Ectodermal cell (in vitro differentiated cells): ENCODE data around the gene LRBA.
"Not testable (repeated sequence)": the region's sequence is repeated elsewhere in the genome, so short reads cannot be mapped to it uniquely, and the experiment has no call there.

ENCODE experiments used
- H3K27ac ChIP-seq: 2 replicates; pipeline ENCODE4 v1.7.0; 2013; ENCODE audit warnings: mild to moderate bottlenecking, low read depth, low read length; ENCODE audit not compliant: insufficient read depth, poor library complexity, severe bottlenecking
- H3K27me3 ChIP-seq: 2 replicates; pipeline ENCODE4 v1.7.0; 2013; ENCODE audit warnings: mild to moderate bottlenecking, low read length; ENCODE audit not compliant: insufficient read depth, control insufficient read depth, poor library complexity, severe bottlenecking
- H3K36me3 ChIP-seq: one replicate; pipeline ENCODE4 v1.7.0; 2013; ENCODE audit warnings: low read length; ENCODE audit not compliant: control insufficient read depth, insufficient read depth
- H3K4me1 ChIP-seq: one replicate; pipeline ENCODE4 v1.7.0; 2013; ENCODE audit warnings: low read length; ENCODE audit not compliant: control insufficient read depth, insufficient read depth
- H3K4me3 ChIP-seq: 2 replicates; pipeline ENCODE4 v1.7.0; 2013; ENCODE audit warnings: low read depth, low read length, control low read depth; ENCODE audit not compliant: insufficient read depth
- H3K9me3 ChIP-seq: 2 replicates; pipeline ENCODE4 v1.7.0; 2013; ENCODE audit warnings: mild to moderate bottlenecking, low read length, moderate library complexity; ENCODE audit not compliant: control insufficient read depth
- WGBS, 2 experiments: methylation state at CpG; one replicate each; pipeline ENCODE4 v1.1.7; 2013; ENCODE audit warnings: missing lambda C conversion rate in 2 of 2; 5-methylcytosine and 5-hydroxymethylcytosine counted together

Gene LRBA

GRCh38 chr4:150993577-150993976 is 21.5 kb downstream of the LRBA start:
- not testable (repeated sequence) for H3K27me3 ChIP-seq, H3K4me1 ChIP-seq, H3K9me3 ChIP-seq, H3K36me3 ChIP-seq, H3K4me3 ChIP-seq, H3K27ac ChIP-seq
- WGBS, 2 experiments, result 95 to 100% methylated on average over 3 of the region's 3 CpGs

GRCh38 chr4:150990993-150991392 is 24.1 kb downstream of the LRBA start:
- Histone ChIP-seq H3K27ac (no peak overlapping the region), H3K9me3 (no peaks in the 10 kb centered on the region), H3K4me1 (no peaks in the 10 kb centered on the region), H3K27me3 (no peaks in the 10 kb centered on the region), H3K4me3 (no peak overlapping the region), H3K36me3 (no peaks in the 10 kb centered on the region)
- WGBS, 2 experiments, result no CpG with 5 or more reads among the region's 2 CpGs

- Histone ChIP-seq H3K4me3 (no peak overlapping the region), H3K27me3 (no peaks in the 10 kb centered on the region), H3K36me3 (no peaks in the 10 kb centered on the region), H3K4me1 (no peaks in the 10 kb centered on the region), H3K9me3 (no peaks in the 10 kb centered on the region), H3K27ac (no peak overlapping the region)
- 88 to 98% methylated on average over 2 to 3 of the region's 3 CpGs for WGBS, 2 experiments
Observed at GRCh38 chr4:150990250-150990649, 24.8 kb downstream of the LRBA start.

- no peak overlapping the region for H3K27ac ChIP-seq
- no peaks in the 10 kb centered on the region for H3K9me3 ChIP-seq
- no peaks in the 10 kb centered on the region for H3K4me1 ChIP-seq
- no peaks in the 10 kb centered on the region for H3K27me3 ChIP-seq
- H3K36me3 ChIP-seq, result no peaks in the 10 kb centered on the region
- WGBS, 2 experiments, result 95 to 98% methylated on average over 2 of the region's 2 CpGs
- no peak overlapping the region for H3K4me3 ChIP-seq
Observed at GRCh38 chr4:150988238-150988637, 26.8 kb downstream of the LRBA start.

GRCh38 chr4:150987204-150987603 is 27.9 kb downstream of the LRBA start:
- Histone ChIP-seq H3K4me3 (no peak overlapping the region), H3K4me1 (no peaks in the 10 kb centered on the region), H3K36me3 (no peaks in the 10 kb centered on the region), H3K9me3 (no peaks in the 10 kb centered on the region), H3K27me3 (no peaks in the 10 kb centered on the region), H3K27ac (no peak overlapping the region)
- WGBS, 2 experiments, result 94 to 95% methylated on average over 3 of the region's 3 CpGs

GRCh38 chr4:150986085-150986484 is 29.0 kb downstream of the LRBA start:
- H3K27ac ChIP-seq, result no peak overlapping the region
- H3K36me3 ChIP-seq, result no peaks in the 10 kb centered on the region
- no peak overlapping the region for H3K4me3 ChIP-seq
- H3K4me1 ChIP-seq, result no peaks in the 10 kb centered on the region
- no peaks in the 10 kb centered on the region for H3K9me3 ChIP-seq
- WGBS, 2 experiments, result 96% methylated on average over 4 of the region's 4 CpGs
- no peaks in the 10 kb centered on the region for H3K27me3 ChIP-seq

GRCh38 chr4:150983851-150984250 is 31.2 kb downstream of the LRBA start:
- Histone ChIP-seq H3K27ac (no peak overlapping the region), H3K4me3 (no peak overlapping the region), H3K36me3 (no peaks in the 10 kb centered on the region), H3K9me3 (no peaks in the 10 kb centered on the region), H3K27me3 (no peaks in the 10 kb centered on the region), H3K4me1 (no peaks in the 10 kb centered on the region)
- WGBS, 2 experiments, result 84 to 94% methylated on average over 3 of the region's 3 CpGs

- 93% methylated on average over 1 of the region's 1 CpG for WGBS, 2 experiments
- no peak overlapping the region for H3K27ac ChIP-seq
- H3K9me3 ChIP-seq, result no peaks in the 10 kb centered on the region
- no peaks in the 10 kb centered on the region for H3K4me1 ChIP-seq
- H3K4me3 ChIP-seq, result no peak overlapping the region
- no peaks in the 10 kb centered on the region for H3K27me3 ChIP-seq
- H3K36me3 ChIP-seq, result no peaks in the 10 kb centered on the region
Observed at GRCh38 chr4:150982557-150983233, 32.4 kb downstream of the LRBA start.

GRCh38 chr4:150978738-150979575 is 36.1 kb downstream of the LRBA start:
- no peaks in the 10 kb centered on the region for H3K9me3 ChIP-seq
- WGBS, 2 experiments, result 96 to 100% methylated on average over 2 to 3 of the region's 3 CpGs
- H3K4me1 ChIP-seq, result no peaks in the 10 kb centered on the region
- no peaks in the 10 kb centered on the region for H3K36me3 ChIP-seq
- no peak overlapping the region for H3K4me3 ChIP-seq
- no peak overlapping the region for H3K27ac ChIP-seq
- H3K27me3 ChIP-seq, result no peaks in the 10 kb centered on the region

GRCh38 chr4:150976478-150977118 is 38.5 kb downstream of the LRBA start:
- Histone ChIP-seq H3K36me3 (no peaks in the 10 kb centered on the region), H3K27ac (no peak overlapping the region), H3K4me1 (no peaks in the 10 kb centered on the region), H3K9me3 (no peaks in the 10 kb centered on the region), H3K27me3 (no peaks in the 10 kb centered on the region), H3K4me3 (no peak overlapping the region)
- 79 to 80% methylated on average over 11 of the region's 11 CpGs for WGBS, 2 experiments
